HepG2 (cell line): ENCODE data around the gene AANAT. TPM values are rescaled to one million over a fixed set of nuclear protein-coding genes. Genes with fewer than 3 reads are reported as not detected.
A peak's percentile ranks its signal among the peaks of the same experiment; 100 is the strongest.

Experiments
- ATAC-seq: fragments of 200-7000 bp; cut with Tn5 transposase; 3 replicates; pipeline ENCODE4 v1.9.1; 2020; ENCODE audit warnings: mild to moderate bottlenecking, moderate library complexity
- BruUV-seq: library from RNA; stranded (reverse); fragments of 400-500 nt; replicated peaks from 2 replicates; lab custom pipeline; 2021; lab: Mats Ljungman, UMichigan
- CTCF ChIA-PET: fragments of 300-600 bp; formaldehyde crosslinking; extraction: SDS; loops from one replicate; lab custom pipeline; 2021; ENCODE audit warnings: low total read pairs, inconsistent platforms, low intra/inter-chr PET ratio; lab: Yijun Ruan, JAX
- POLR2A ChIA-PET: fragments of 350-600 bp; sonication (Branson Sonifier 250); formaldehyde crosslinking; loops from one replicate; lab custom pipeline; 2020; ENCODE audit warnings: antibody characterized with exemption, inconsistent platforms; lab: Yijun Ruan, JAX
- DNase-seq: peaks from one replicate; pipeline ENCODE4 v3.0.0-alpha.2; 2015; ENCODE audit warnings: low spot score
- FAIRE-seq: peaks from 3 replicates; lab custom pipeline; 2011; peaks lifted over from hg19 to GRCh38; lab: Jason Lieb, UNC
- H2AFZ ChIP-seq: one replicate; pipeline ENCODE4 v1.6.1; 2011; ENCODE audit warnings: low read length, inconsistent platforms
- H3K27ac ChIP-seq: fragments of 300-600 bp; 3 replicates; pipeline ENCODE4 v1.8.0; 2011; ENCODE audit warnings: mixed run types, mild to moderate bottlenecking, mixed read lengths, low read length, inconsistent platforms; ENCODE audit not compliant: insufficient read depth; ENCODE audit errors: extremely low read length
- H3K27me3 ChIP-seq, 2 experiments: fragments of 200-600 bp in 1 of 2; 2 replicates in 1 of 2; 3 replicates in 1 of 2; pipeline versions ENCODE4 v1.6.0 to v1.8.0; 2011; ENCODE audit warnings: low read length in 2 of 2, mild to moderate bottlenecking in 2 of 2, moderate library complexity in 2 of 2, inconsistent platforms in 1 of 2; ENCODE audit not compliant: insufficient read depth in 2 of 2, control insufficient read depth in 1 of 2
- H3K36me3 ChIP-seq, 2 experiments: fragments of 200-600 bp in 1 of 2; replicated peaks in 1 of 2; 2 replicates in 1 of 2; 3 replicates in 1 of 2; pipeline versions ENCODE4 v1.5.1 to v1.8.0; 2011; ENCODE audit warnings: low read length in 2 of 2, inconsistent platforms in 1 of 2; ENCODE audit not compliant: insufficient read depth in 2 of 2, control insufficient read depth in 1 of 2
- H3K4me1 ChIP-seq: 2 replicates; pipeline ENCODE4 v1.5.1; 2012; ENCODE audit warnings: low read length, inconsistent platforms; ENCODE audit not compliant: insufficient read depth
- H3K4me2 ChIP-seq: 2 replicates; pipeline ENCODE4 v1.6.0; 2011; ENCODE audit warnings: low read depth, low read length, inconsistent platforms
- H3K4me3 ChIP-seq, 3 experiments: fragments of 200-600 bp in 1 of 3; sonication (generic), shearing (Covaris generic) in 1 of 3; replicated peaks in 1 of 3; 2 replicates each; pipeline ENCODE4 v1.5.1; 2011 to 2016; ENCODE audit warnings: low read length in 3 of 3, inconsistent platforms in 2 of 3, low read depth in 2 of 3, mild to moderate bottlenecking in 2 of 3, control low read depth in 1 of 3, mixed read lengths in 1 of 3; ENCODE audit not compliant: insufficient read depth in 1 of 3
- H3K79me2 ChIP-seq: one replicate; pipeline ENCODE4 v1.6.1; 2011; ENCODE audit warnings: low read length, inconsistent platforms; ENCODE audit not compliant: insufficient read depth
- H3K9ac ChIP-seq: 2 replicates; pipeline ENCODE4 v1.6.0; 2011; ENCODE audit warnings: mild to moderate bottlenecking, low read depth, low read length, inconsistent platforms; ENCODE audit not compliant: insufficient read depth
- H3K9me3 ChIP-seq: 2 replicates; pipeline ENCODE4 v1.5.1; 2012; ENCODE audit warnings: mild to moderate bottlenecking, low read length
- H4K20me1 ChIP-seq: 2 replicates; pipeline ENCODE4 v1.6.0; 2011; ENCODE audit warnings: inconsistent platforms, mild to moderate bottlenecking, low read length, moderate library complexity; ENCODE audit not compliant: insufficient read depth
- AGO2 ChIP-seq: fragments of 200-400 bp; formaldehyde crosslinking; optimal IDR thresholded peaks from 2 replicates; pipeline ENCODE3; 2017; ENCODE audit warnings: mild to moderate bottlenecking, low read depth, low read length, moderate library complexity
- DZIP1 ChIP-seq: sonication (generic); formaldehyde crosslinking; IDR thresholded peaks from 2 replicates; pipeline ENCODE4 v1.5.0; 2020; ENCODE audit warnings: mild to moderate bottlenecking, missing genetic modification reagents
- IRF2 ChIP-seq: IDR thresholded peaks from 2 replicates; pipeline ENCODE4 v1.6.1; 2018; ENCODE audit warnings: missing genetic modification reagents, missing compliant biosample characterization
- KMT2A ChIP-seq: sonication (generic); formaldehyde crosslinking; IDR thresholded peaks from 2 replicates; pipeline ENCODE4 v1.4.0; 2020; ENCODE audit warnings: missing genetic modification reagents
- MEIS1 ChIP-seq: sonication (generic); formaldehyde crosslinking; IDR thresholded peaks from 2 replicates; pipeline ENCODE4 v1.9.0; 2021; ENCODE audit warnings: mild to moderate bottlenecking, missing genetic modification reagents, moderate library complexity, borderline replicate concordance
- NFE2L2 ChIP-seq: fragments of 150-350 bp; IDR thresholded peaks from 2 replicates; pipeline ENCODE4 v1.6.1; 2014; ENCODE audit warnings: low read length
- POLR2A ChIP-seq, 2 experiments: IDR thresholded peaks; 2 replicates each; pipeline ENCODE4 v1.6.1; 2011; ENCODE audit warnings: low read depth in 2 of 2, low read length in 2 of 2, mild to moderate bottlenecking in 1 of 2, moderate library complexity in 1 of 2; ENCODE audit not compliant: insufficient read depth in 1 of 2
- RBM22 ChIP-seq: fragments of 200-400 bp; formaldehyde crosslinking; optimal IDR thresholded peaks from 2 replicates; pipeline ENCODE3; 2017; ENCODE audit warnings: mild to moderate bottlenecking, low read length, moderate library complexity
- SP5 ChIP-seq: IDR thresholded peaks from 2 replicates; pipeline ENCODE4 v1.6.1; 2016; ENCODE audit warnings: low read depth, borderline replicate concordance
- ZNF354B ChIP-seq: sonication (generic); formaldehyde crosslinking; IDR thresholded peaks from 2 replicates; pipeline ENCODE4 v1.8.0; 2022; ENCODE audit warnings: mild to moderate bottlenecking, missing genetic modification reagents
- ZNF75D ChIP-seq: sonication (generic); formaldehyde crosslinking; IDR thresholded peaks from 2 replicates; pipeline ENCODE4 v1.8.1; 2023; ENCODE audit warnings: missing genetic modification reagents, mild to moderate bottlenecking, borderline replicate concordance
- ZNF761 ChIP-seq: sonication (generic); formaldehyde crosslinking; conservative IDR thresholded peaks from 2 replicates; pipeline ENCODE4 v1.4.0; 2020; ENCODE audit warnings: mild to moderate bottlenecking, missing genetic modification reagents
- WGBS: methylation state at CpG from one replicate; pipeline ENCODE4 v1.1.6; 2017; ENCODE audit warnings: low lambda C conversion rate; 5-methylcytosine and 5-hydroxymethylcytosine counted together
- in situ Hi-C: cut with HindIII; loops from 2 replicates; pipeline ENCODE4 v1.10.0; 2017; ENCODE audit warnings: low pct_unique_long_range_greater_than_20kb; ENCODE audit not compliant: extremely low pct_ligation_motif_present
- intact Hi-C: fragments of 100-400 bp; cut with micrococcal nuclease; formaldehyde crosslinking; loops from one replicate; pipeline ENCODE4 v1.10.0; 2022; ENCODE audit not compliant: unreplicated experiment
- polyA plus RNA-seq, 8 experiments: library from polyadenylated mRNA; depleted of rRNA in 3 of 8; stranded (reverse) in 7 of 8; unstranded in 1 of 8; fragments of >200 nt; fragmentation: Illumina TruSeq in 4 of 8; extraction: Trizol in 4 of 8; gene quantifications; 2 replicates each; pipeline versions ENCODE4 v1.2.1 to v1.2.3, GENCODE V29; 2011 to 2016; ENCODE audit warnings: low read depth in 4 of 8, missing spikeins in 1 of 8, mixed read lengths in 1 of 8; ENCODE audit not compliant: insufficient read depth in 1 of 8
- total RNA-seq, 5 experiments: library from RNA; depleted of rRNA; stranded (reverse); fragments of >200 nt; fragmentation: Illumina TruSeq; extraction: Trizol; gene quantifications; 2 replicates each; pipeline ENCODE4 v1.2.3, GENCODE V29; 2016; ENCODE audit warnings: low read depth in 1 of 5
- TF ChIP-seq, protein P1 (sequence below): sonication (generic); formaldehyde crosslinking; IDR thresholded peaks from 2 replicates; pipeline ENCODE4 v1.5.0; 2020; ENCODE audit warnings: mild to moderate bottlenecking, missing genetic modification reagents

AANAT gene
- total and polyA plus RNA-seq, 2 of the 13 experiments (the other 11 are each of a cell fraction or from before 2014, with no cell fraction given), result 0.07 TPM; not detected in 1

DNA sequence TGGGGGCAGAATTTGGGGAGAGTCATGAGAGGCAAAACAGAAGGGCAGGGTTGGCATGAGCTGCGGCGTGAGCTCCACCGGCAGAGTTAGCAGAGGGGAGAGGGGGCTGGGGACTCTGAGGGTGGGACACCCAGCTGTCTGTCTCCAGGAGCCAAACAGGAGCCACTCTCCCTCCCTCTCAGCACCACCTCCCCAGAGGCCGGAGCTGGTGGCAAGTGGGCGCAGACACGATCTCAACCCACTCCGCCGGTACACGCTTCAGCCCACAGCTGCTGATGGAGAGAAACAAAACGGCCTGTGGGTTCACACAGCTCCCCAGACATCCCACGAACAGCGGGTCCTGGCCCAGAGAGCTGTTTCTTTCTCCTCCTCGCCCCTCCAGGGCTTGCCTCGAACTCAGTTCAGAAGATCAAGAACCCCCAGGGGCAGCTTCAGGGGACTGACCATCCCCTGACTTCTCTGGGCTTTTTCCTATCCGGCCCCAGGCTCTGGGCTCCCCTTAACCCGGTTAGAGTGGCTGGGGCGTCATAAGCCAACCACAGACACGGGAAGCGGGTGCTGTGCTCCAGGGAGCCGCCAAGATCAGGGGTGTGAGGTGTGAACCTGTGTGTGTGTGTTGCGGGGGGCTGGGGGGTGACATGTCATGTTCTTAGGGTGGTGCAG, 26.2 kb downstream of the AANAT start (continued):
- 0 out of 2 replicates have a peak, but pooled peaks have one; percentile 18 for TF ChIP-seq DZIP1 (CRISPR knock-in tag)

GRCh38 chr17:76495663-76496400, 28.4 kb downstream of the AANAT start:
- intact Hi-C loops (no loop called here), in situ Hi-C loops (no loop called here)
- Histone ChIP-seq H3K27me3 (no peaks in the 10 kb centered on the region; a peak in 1 of 5 replicates), H2AFZ (no peak overlapping the region), H3K4me1 (peaks cover 75% of the 10 kb centered on the region), H3K79me2 (peaks cover 28% of the 10 kb centered on the region), H3K9ac (no peak overlapping the region), H3K4me2 (no peak overlapping the region), H4K20me1 (peaks cover 38% of the 10 kb centered on the region; the same call in 1 of the 2 replicates), H3K27ac (no peak overlapping the region), H3K9me3 (no peaks in the 10 kb centered on the region), H3K4me3 (no peak overlapping the region), H3K36me3 (0 out of 5 replicates have a peak, but pooled peaks cover 0 to 1% of the 10 kb centered on the region in 2 experiments)
- CTCF ChIA-PET, result no interaction called here
- WGBS, result 94% methylated on average over 13 of the region's 16 CpGs
- POLR2A ChIA-PET, result interaction anchor here (8.2 kb wide), 1 partner anchor 8 kb away, joined by 252 read pairs; no protein-coding TSS in a partner anchor
- BruUV-seq, result no TSS peak
- FAIRE-seq (no peak), ATAC-seq (no peak), DNase-seq (no peak)
- TF ChIP-seq NFE2L2 (no peak), RBM22 (peak; percentile 13), AGO2 (peak; percentile 59), MEIS1 (no peak), ZNF761 (no peak), KMT2A (CRISPR knock-in tag) (no peak), POLR2A (IDR thresholded peaks at IDR 0.05; ENCODE audit: insufficient read depth in 1 of 2, low read depth in 2 of 2, low read length in 2 of 2) (0 out of 4 replicates have a peak, but pooled peaks of 1 of the 2 experiments have one; percentile 24), ZNF354B (0 out of 2 replicates have a peak, but pooled peaks have one; percentile 32), SP5 (CRISPR knock-in tag) (no peak), IRF2 (no peak), ZNF75D (0 out of 2 replicates have a peak, but pooled peaks have one; percentile 31)
- TF ChIP-seq, protein P1, sequence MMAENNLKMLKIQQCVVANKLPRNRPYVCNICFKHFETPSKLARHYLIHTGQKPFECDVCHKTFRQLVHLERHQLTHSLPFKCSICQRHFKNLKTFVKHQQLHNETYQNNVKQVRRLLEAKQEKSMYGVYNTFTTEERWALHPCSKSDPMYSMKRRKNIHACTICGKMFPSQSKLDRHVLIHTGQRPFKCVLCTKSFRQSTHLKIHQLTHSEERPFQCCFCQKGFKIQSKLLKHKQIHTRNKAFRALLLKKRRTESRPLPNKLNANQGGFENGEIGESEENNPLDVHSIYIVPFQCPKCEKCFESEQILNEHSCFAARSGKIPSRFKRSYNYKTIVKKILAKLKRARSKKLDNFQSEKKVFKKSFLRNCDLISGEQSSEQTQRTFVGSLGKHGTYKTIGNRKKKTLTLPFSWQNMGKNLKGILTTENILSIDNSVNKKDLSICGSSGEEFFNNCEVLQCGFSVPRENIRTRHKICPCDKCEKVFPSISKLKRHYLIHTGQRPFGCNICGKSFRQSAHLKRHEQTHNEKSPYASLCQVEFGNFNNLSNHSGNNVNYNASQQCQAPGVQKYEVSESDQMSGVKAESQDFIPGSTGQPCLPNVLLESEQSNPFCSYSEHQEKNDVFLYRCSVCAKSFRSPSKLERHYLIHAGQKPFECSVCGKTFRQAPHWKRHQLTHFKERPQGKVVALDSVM (CRISPR knock-in tag), result no peak
